Esophagus (tissue), 2 donors: Measurements from ENCODE around the gene EXOC2. TPM values are rescaled to one million over a fixed set of nuclear protein-coding genes. Genes with fewer than 3 reads are reported as not detected.
"Not testable (repeated sequence)": the region's sequence is repeated elsewhere in the genome, so short reads cannot be mapped to it uniquely, and the experiment has no call there.

ENCODE experiments used
- H3K27ac ChIP-seq, 2 donors: one replicate each; pipeline ENCODE4 v1.5.1; 2013; ENCODE audit warnings: low read depth in 2 of 2, mild to moderate bottlenecking in 2 of 2, inconsistent platforms in 1 of 2, low read length in 1 of 2, moderate library complexity in 1 of 2
- H3K27me3 ChIP-seq, 2 donors: one replicate each; pipeline ENCODE4 v1.6.1; 2013; ENCODE audit warnings: low read length in 2 of 2, control low read depth in 1 of 2, mild to moderate bottlenecking in 1 of 2; ENCODE audit not compliant: insufficient read depth in 2 of 2, control insufficient read depth in 1 of 2
- H3K36me3 ChIP-seq, 2 donors: one replicate each; pipeline ENCODE4 v1.6.1; 2013; ENCODE audit warnings: low read length in 1 of 2; ENCODE audit not compliant: control insufficient read depth in 2 of 2, insufficient read depth in 2 of 2
- H3K4me1 ChIP-seq, 2 donors: one replicate each; pipeline ENCODE4 v1.6.1; 2013; ENCODE audit warnings: low read length in 1 of 2; ENCODE audit not compliant: control insufficient read depth in 2 of 2, insufficient read depth in 2 of 2
- H3K4me3 ChIP-seq, 2 donors: one replicate each; pipeline ENCODE4 v1.5.1; 2013; ENCODE audit warnings: low read length in 2 of 2, mild to moderate bottlenecking in 2 of 2, low read depth in 1 of 2, moderate library complexity in 1 of 2
- H3K9me3 ChIP-seq, 2 donors: one replicate each; pipeline ENCODE4 v1.6.1; 2013; ENCODE audit warnings: mild to moderate bottlenecking in 2 of 2, low read depth in 1 of 2, low read length in 1 of 2, moderate library complexity in 1 of 2; ENCODE audit not compliant: control insufficient read depth in 2 of 2, insufficient read depth in 1 of 2
- WGBS, 2 donors: extraction: QIAGEN DNeasy Blood & Tissue Kit; methylation state at CpG; one replicate each; pipeline ENCODE4 v1.1.7; 2013; 5-methylcytosine and 5-hydroxymethylcytosine counted together
- polyA plus RNA-seq, 2 donors: library from polyadenylated mRNA; stranded (reverse); fragments of 200-250 nt; gene quantifications; one replicate each; pipeline ENCODE4 v1.2.3, GENCODE V29; 2013
- donor health status: healthy with polysubstance abuse.
- donor health status: Bipolar disorder and iron deficiency.

The EXOC2 gene
- polyA plus RNA-seq, 2 donors, result 5.0 to 9.5 TPM

DNA sequence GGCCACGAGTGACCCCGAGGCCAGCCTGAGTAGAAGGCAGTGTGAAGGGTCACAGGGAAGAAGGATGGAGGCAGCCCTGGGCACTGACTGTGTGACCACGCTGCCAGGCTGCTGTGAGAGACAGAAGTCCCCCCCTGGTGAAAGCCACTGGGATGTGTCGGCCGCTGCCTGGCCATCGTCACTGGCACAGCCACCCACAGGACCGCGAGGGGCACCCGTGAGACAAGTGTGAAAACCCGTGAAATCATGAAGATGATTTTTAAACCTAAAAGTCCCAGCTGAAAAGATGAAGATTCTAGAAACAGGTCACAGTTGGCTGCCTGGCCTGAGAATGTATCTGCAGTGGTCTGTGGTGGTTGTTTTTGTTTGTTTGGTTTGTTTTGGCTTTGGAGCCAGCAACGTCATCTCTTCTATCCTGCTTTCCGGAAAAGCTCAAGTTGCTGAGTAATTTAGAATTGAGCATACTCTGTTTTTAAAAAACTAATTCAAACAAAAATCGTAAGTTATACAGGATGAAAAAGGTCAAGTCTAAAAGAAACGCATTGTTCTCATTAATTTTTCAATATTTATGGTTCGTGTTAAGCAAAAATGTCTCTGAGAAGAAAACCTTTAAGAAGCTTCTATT lies 130.8 kb downstream of the EXOC2 start:
- WGBS, 2 donors, result 85 to 91% methylated on average over 15 of the region's 15 CpGs
- Histone ChIP-seq H3K9me3 (no peaks in the 10 kb centered on the region), H3K27me3 (no peaks in the 10 kb centered on the region), H3K36me3 (peaks cover 13 to 17% of the 10 kb centered on the region in 2 donors), H3K27ac (no peak overlapping the region), H3K4me3 (no peak overlapping the region), H3K4me1 (no peaks in the 10 kb centered on the region)

- H3K4me1 ChIP-seq, H3K27ac ChIP-seq, H3K4me3 ChIP-seq, H3K27me3 ChIP-seq, H3K9me3 ChIP-seq: not testable (repeated sequence)
- 86 to 89% methylated on average over 7 of the region's 7 CpGs for WGBS, 2 donors
- H3K36me3 ChIP-seq, result peaks cover 13 to 18% of the 10 kb centered on the region in 2 donors
Observed at GRCh38 chr6:561335-561734, 131.6 kb downstream of the EXOC2 start.

DNA sequence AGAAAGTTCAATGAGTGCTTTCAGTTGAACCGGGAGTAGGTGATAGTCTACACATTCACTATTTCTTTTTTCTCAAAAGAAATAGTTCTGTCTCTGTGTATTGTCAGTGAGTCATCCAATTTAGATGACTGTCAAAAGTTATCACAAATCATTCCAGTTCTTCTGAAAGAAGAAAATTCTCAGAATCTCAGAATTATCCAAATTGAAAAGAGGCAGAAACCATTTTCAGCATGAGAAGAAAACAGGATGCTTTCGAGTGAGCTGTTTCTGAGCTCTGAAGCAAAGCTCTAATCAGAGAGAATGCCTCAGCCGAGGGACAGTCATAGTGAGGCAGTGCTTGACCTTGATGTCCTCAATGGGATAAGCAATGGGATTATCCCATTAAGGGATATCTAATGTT lies 134.0 kb downstream of the EXOC2 start:
- WGBS, 2 donors, result 78 to 83% methylated on average over 3 of the region's 3 CpGs
- Histone ChIP-seq H3K4me1 (no peaks in the 10 kb centered on the region), H3K27me3 (no peaks in the 10 kb centered on the region), H3K9me3 (no peaks in the 10 kb centered on the region), H3K27ac (no peak overlapping the region), H3K36me3 (peaks cover 12 to 16% of the 10 kb centered on the region in 2 donors), H3K4me3 (no peak overlapping the region)

- Histone ChIP-seq H3K4me3 (no peak overlapping the region), H3K4me1 (no peaks in the 10 kb centered on the region), H3K27me3 (no peaks in the 10 kb centered on the region), H3K9me3 (no peaks in the 10 kb centered on the region), H3K36me3 (peaks cover 14 to 17% of the 10 kb centered on the region in 2 donors), H3K27ac (no peak overlapping the region)
Observed at GRCh38 chr6:558089-558488, 134.8 kb downstream of the EXOC2 start.

DNA sequence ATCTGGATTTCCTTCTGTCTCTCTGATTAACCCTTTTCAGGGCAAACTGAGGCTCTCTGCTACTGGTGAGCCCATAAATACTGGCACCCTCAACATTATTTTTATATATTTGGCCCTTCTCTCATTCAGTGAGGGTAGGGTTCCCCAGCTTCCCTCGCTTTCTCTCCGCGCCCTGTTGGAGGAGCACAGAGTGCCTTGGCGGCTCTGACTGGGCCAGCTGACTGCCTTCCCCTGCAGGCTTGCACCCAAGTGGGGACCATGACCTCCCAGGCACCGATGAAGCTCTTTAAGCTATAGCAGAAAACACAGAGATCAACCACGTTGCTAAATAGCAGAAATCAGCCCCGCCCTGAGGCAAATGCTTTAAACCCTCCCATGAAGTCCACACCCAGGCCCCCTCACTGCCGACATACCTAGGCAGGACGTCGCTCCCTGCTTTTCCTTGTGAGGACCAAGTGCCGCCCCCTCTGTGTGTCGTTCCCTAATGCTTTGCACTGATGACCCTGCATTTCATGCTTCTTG lies 141.0 kb downstream of the EXOC2 start:
- peaks cover 0 to 6% of the 10 kb centered on the region in 2 donors for H3K4me1 ChIP-seq
- H3K9me3 ChIP-seq, result no peaks in the 10 kb centered on the region
- no peak overlapping the region for H3K27ac ChIP-seq
- peaks cover 12 to 13% of the 10 kb centered on the region in 2 donors for H3K36me3 ChIP-seq
- no peaks in the 10 kb centered on the region for H3K27me3 ChIP-seq
- no peak overlapping the region for H3K4me3 ChIP-seq
- 90 to 92% methylated on average over 12 of the region's 12 CpGs for WGBS, 2 donors

DNA sequence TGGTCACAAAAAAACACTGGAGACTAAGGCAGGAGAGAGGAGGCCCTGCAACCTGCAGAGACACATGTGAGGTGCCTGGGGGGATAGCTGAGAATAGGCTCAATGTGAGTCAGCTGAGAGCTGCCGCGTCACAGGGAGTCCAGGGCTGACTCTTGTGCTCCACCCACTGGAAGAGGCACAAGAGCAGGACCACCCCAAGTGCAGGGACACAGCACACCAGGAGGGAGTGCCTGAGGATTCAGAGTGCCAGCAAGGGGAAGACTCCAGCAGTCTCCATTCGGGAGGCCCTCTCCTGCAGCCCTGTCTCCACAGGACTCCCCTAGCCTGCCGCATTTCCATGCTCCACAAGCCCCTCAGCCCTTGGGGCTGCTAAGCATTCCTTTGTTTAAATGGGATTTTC lies 141.5 kb downstream of the EXOC2 start:
- H3K4me3 ChIP-seq, result no peak overlapping the region
- H3K4me1 ChIP-seq, result peaks cover 0 to 6% of the 10 kb centered on the region in 2 donors
- WGBS, 2 donors, result 55 to 61% methylated on average over 4 of the region's 4 CpGs
- H3K27me3 ChIP-seq, result no peaks in the 10 kb centered on the region
- no peak overlapping the region for H3K27ac ChIP-seq
- H3K9me3 ChIP-seq, result no peaks in the 10 kb centered on the region
- H3K36me3 ChIP-seq, result peaks cover 11 to 12% of the 10 kb centered on the region in 2 donors

- Histone ChIP-seq H3K4me3 (no peak overlapping the region), H3K4me1 (peaks cover 0 to 6% of the 10 kb centered on the region in 2 donors), H3K27ac (no peak overlapping the region), H3K9me3 (no peaks in the 10 kb centered on the region), H3K27me3 (no peaks in the 10 kb centered on the region), H3K36me3 (peaks cover 6 to 8% of the 10 kb centered on the region in 2 donors)
- 95 to 97% methylated on average over 6 of the region's 6 CpGs for WGBS, 2 donors
Observed at GRCh38 chr6:549906-550305, 143.0 kb downstream of the EXOC2 start.

- Histone ChIP-seq H3K36me3 (peaks cover 5 to 9% of the 10 kb centered on the region in 2 donors), H3K27me3 (no peaks in the 10 kb centered on the region), H3K4me3 (no peak overlapping the region), H3K9me3 (no peaks in the 10 kb centered on the region), H3K4me1 (peaks cover 0 to 6% of the 10 kb centered on the region in 2 donors), H3K27ac (no peak overlapping the region)
- WGBS, 2 donors, result 81 to 86% methylated on average over 6 of the region's 6 CpGs
Observed at GRCh38 chr6:548517-548916, 144.4 kb downstream of the EXOC2 start.

DNA sequence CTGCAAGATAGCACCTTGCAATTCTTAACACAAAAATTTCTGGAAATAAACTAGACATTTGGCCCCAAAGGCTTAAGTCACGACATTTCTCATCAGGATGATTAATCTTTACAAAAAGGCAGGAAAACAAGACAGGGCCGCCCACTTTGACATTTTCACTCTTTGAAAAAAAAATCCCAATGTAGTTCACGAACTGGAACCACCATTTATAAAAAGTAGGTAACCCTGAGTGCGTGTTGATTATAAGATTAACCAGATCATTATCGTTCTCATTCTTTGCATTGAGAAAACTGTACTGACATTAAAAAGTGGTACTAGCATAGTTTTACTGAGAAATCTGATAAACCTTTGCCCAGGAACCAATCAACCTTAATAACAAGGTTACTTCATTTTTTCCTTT lies 144.8 kb downstream of the EXOC2 start:
- Histone ChIP-seq H3K9me3 (no peaks in the 10 kb centered on the region), H3K36me3 (peaks cover 3 to 11% of the 10 kb centered on the region in 2 donors), H3K4me1 (peaks cover 0 to 6% of the 10 kb centered on the region in 2 donors), H3K27me3 (no peaks in the 10 kb centered on the region), H3K27ac (no peak overlapping the region), H3K4me3 (no peak overlapping the region)
- WGBS, 2 donors, result 83% methylated on average over 5 of the region's 5 CpGs

DNA sequence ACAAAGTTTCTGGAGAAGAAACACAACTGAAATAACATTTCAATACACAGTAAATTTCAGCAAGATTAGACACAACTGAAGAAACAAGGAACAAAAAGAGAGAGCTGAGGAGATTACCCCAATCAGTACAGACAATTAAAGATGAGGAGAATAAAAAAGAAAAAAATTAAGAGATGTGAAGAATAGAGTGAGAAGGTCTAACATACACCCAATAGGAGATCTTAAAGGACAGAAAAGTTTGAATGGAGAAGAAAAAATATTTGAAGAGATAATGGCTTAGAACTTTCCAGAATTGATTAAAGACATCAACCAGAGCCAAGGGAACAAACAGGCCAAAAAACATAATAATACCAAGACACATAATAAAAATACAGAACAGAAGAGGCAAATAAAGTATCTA lies 152.4 kb downstream of the EXOC2 start:
- no peaks in the 10 kb centered on the region for H3K4me1 ChIP-seq
- H3K4me3 ChIP-seq, result no peak overlapping the region
- no peaks in the 10 kb centered on the region for H3K27me3 ChIP-seq
- peaks cover 5 to 12% of the 10 kb centered on the region in 2 donors for H3K36me3 ChIP-seq
- no peak overlapping the region for H3K27ac ChIP-seq
- H3K9me3 ChIP-seq, result peaks cover 0 to 2% of the 10 kb centered on the region in 2 donors
